HG03108 (cell line): Measurements from ENCODE around the gene JOSD1.

Experiments used
- ATAC-seq: cut with Tn5 transposase; IDR thresholded peaks from one replicate; pipeline ENCODE4 v1.9.1; 2021; ENCODE audit warnings: moderate library complexity; ENCODE audit not compliant: unreplicated experiment

JOSD1 gene

GRCh38 chr22:38733724-38734381 is 33.1 kb upstream of the JOSD1 start:
- ATAC-seq: no peak

- ATAC-seq: no peak
Measured at GRCh38 chr22:38733329-38733723, 32.6 kb upstream of the JOSD1 start.

GRCh38 chr22:38732251-38732815 is 31.6 kb upstream of the JOSD1 start:
- no peak for ATAC-seq

GRCh38 chr22:38731703-38732161 is 31.0 kb upstream of the JOSD1 start:
- no peak for ATAC-seq

DNA sequence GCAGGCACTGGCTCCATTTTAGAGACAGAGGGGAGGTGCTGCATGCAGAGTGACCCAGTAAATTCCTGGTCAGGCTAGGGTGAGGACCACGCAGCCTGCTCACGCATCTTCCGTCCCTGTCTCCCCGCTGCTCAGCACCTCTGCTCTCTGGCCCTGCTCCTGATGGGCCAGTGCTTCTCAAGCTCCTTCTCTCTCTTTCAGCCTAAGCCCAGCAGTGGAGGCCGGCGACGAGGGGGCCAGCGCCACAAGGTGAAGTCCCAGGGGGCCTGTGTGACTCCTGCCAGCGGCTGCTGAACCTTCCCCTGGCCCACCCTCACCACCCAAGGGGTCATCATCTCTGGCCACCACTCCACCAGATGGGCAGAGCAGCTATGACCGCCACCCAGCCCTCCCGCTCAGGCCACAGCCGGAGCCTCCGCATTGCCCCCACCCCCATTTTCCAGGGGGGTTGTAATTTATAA is 29.7 kb upstream of the JOSD1 start:
- ATAC-seq: no peak

DNA sequence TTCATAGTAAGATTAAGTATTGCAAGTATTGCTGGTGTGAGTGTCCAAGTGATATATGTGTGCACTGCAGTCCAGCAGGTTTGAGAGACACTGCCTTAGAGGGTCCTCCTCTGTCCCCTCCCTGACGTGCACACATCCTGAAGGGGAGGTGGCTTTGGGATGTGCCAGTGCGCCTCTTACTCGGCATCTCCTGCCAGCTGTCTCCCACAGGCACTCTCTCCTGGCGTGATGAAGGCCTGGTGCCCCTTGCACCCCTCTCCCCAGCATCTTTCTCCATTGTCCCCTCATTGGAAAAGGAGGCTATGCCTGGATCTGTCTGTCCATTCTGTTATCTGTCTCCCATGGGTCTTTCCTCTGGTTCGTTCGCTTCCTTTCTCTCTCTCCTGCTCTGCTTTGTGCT is 29.2 kb upstream of the JOSD1 start:
- ATAC-seq: no peak

- no peak for ATAC-seq
Measured at GRCh38 chr22:38728871-38729796, 28.4 kb upstream of the JOSD1 start.

- no peak for ATAC-seq
Measured at GRCh38 chr22:38727530-38728451, 27.0 kb upstream of the JOSD1 start.

- no peak for ATAC-seq
Measured at GRCh38 chr22:38727123-38727522, 26.4 kb upstream of the JOSD1 start.

GRCh38 chr22:38725900-38726655 is 25.3 kb upstream of the JOSD1 start:
- ATAC-seq: no peak

DNA sequence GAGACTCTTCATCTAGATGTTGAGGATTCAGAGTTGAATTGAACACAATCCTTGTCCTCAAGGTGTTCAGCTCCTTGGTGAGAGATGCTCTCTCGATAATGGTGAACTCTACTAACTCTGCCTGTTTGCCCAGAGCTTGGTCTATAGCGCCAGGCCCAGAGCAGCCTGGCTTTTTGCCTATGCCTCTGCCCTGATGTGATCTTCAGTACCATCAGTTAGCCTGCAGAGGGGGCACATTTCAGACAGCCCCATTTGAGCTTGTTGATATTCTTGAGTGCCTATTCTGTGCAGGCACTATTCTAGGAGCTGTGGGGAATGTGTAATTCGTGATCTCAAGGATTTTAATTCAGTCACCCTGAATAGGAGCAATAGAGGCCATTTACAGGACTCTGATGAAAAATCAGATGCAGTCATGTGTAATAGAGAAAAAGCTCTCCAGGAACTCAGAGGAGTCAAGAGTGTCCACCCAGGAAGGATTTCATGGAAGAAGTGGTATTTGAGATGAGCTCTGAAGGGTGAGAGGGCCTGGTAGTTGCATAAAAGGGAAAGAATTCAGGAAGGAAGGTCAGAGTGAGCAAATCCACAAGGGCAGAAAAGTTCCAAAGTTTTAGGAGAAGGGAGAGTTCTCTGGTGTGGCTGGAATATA is 24.3 kb upstream of the JOSD1 start:
- no peak for ATAC-seq

DNA sequence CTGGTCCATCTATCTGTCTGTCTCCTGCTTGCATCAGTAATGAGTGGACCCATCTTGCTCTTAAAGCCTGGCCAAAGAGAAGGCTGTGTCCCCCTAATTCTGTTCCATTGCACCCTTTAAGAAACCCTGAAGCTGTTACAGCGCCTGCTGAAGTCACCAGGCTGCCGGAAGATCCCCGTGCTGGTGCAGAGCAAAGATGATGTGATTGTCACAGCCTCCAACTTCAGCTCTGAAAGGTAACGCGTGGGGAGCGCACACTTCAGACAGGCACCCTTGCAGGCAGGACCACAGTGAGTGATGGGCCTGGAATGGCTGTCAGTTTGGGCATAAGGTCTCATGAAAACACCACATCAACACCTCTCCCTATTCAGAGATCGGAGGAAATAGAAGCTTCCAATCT is 23.4 kb upstream of the JOSD1 start:
- ATAC-seq: no peak

DNA sequence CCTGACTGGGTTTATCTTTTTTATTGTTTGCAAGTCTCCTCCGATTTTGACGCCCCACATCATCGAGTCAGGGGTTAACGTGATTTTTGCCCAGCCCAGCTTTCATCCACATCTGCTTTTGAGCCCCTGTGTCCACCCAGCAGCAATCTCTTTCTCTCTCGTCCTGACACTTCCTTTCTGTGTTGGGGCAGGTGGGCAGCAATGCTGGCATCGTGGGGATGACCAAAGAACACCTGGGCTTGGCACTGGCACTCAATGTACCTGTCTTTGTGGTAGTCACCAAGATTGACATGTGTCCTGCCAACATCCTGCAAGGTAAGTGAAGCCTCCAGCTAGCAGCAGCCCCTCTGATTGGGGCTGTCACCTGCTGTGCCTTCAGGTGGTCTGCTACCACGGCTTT is 20.8 kb upstream of the JOSD1 start:
- ATAC-seq: no peak

- no peak for ATAC-seq
Measured at GRCh38 chr22:38720350-38720749, 19.6 kb upstream of the JOSD1 start.

DNA sequence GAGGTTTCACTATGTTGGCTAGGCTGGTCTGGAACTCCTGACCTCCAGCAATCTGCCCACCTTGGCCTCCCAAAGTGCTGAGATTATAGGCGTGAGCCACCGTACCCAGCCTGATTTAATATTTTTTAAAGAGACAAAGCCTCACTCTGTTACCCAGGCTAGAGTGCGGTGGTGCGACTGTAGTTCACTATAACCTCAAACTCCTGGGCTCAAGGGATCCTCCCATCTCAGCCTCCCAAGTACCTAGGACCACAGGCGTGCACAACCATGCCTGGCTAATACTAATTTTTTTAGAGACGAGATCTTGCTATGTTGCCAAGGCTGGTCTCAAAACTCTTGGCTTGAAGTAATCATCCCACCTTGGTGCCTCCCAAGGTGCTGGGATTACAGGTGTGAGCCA is 18.5 kb upstream of the JOSD1 start:
- ATAC-seq: no peak

DNA sequence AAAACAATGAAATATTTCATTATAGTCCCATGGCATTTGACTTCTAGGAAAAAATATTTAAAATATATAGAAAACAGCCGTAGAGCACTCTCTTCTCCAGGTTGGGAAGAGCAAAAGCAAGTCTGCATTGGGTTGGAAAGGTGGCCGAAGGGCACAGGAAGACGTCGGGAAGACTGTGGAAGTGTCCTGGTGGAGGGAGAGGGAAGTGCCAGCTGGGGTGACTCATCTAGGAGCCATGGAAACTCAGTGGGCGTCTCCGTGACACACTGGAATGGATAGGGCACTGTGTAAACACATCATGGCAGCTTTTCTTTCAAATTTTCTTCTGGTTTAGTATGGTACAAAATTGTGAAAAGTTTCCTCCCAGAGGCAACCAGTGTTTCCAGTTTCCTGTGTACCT is 17.7 kb upstream of the JOSD1 start:
- no peak for ATAC-seq

DNA sequence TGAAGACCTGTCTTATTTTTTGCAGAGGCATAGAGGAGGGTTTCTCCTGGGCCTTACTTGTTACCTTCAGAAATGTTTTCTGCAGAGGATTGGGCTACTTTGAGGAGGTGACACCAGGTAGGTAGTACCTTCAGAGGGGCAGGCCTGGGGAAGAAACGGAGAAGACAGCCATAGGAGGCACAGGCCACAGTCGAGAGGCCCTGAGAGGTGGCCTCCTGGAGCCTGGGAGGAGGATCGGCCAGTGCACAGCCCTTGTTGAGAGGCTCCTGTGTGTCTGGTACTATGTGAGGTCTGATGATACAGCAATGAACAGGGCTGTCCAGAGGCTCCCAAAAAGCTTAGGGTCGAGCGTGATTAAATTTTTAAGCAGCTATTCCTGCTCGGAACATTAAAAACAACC is 16.5 kb upstream of the JOSD1 start:
- no peak for ATAC-seq

DNA sequence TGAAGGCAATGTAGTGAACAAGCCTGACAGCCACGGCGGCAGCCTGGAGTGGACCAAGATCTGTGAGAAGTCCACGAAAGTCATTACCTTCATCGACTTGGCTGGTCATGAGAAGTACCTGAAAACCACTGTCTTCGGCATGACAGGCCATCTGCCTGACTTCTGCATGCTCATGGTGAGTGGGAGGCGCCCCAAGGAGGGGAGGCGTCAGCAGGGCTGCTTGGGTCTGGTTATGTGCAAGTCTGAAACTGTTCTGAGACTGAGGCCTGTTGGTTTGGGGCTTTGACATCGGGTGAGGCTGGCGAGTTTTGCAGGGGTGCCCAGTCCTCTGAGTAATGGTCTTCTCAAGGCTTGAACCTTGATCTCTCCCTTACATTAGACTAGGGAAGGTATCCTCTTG is 16.1 kb upstream of the JOSD1 start:
- ATAC-seq: no peak

DNA sequence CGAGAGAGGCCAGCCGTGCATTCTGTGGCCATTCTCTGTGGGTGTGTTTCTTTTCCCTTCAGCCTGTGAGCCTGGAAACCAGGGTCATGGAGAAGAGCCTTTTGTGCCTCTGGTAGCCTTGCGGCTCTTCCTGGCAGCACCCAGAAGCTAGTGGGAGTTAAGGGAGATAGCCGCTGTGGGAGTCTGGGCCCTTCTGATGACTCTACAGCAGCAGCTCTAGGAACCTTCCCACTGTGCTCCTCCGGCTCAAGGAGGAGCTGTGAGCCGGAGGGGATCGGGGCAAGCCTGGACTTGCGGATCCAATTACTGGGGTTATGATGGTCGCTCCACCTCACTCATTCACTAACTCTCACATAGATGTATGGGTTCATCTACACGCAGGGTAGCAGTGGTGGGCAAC is 15.5 kb upstream of the JOSD1 start:
- no peak for ATAC-seq

- ATAC-seq: no peak
Measured at GRCh38 chr22:38715852-38716251, 15.1 kb upstream of the JOSD1 start.
